HEK293 (cell line): ENCODE results near the gene IGSF9.

Experiments used
- CTCF ChIA-PET: fragments of 350-600 bp; formaldehyde crosslinking; extraction: SDS; loops from one replicate; lab custom pipeline; 2021; ENCODE audit warnings: antibody characterized with exemption; lab: Yijun Ruan, JAX
- POLR2A ChIA-PET: fragments of 300-600 bp; formaldehyde crosslinking; extraction: SDS; loops from one replicate; lab custom pipeline; 2020; ENCODE audit warnings: antibody characterized with exemption, inconsistent platforms; lab: Yijun Ruan, JAX
- H3K27ac ChIP-seq: fragments of 200-500 bp; sonication (Bioruptor generic); 2 replicates; pipeline ENCODE4 v1.5.1; 2014; ENCODE audit warnings: low read depth, low read length, control low read depth, inconsistent platforms; ENCODE audit errors: extremely low read depth
- H3K36me3 ChIP-seq, 2 experiments: fragments of 200-500 bp in 1 of 2; sonication (Bioruptor generic) in 1 of 2; 1 replicate in 1 of 2; 2 replicates in 1 of 2; pipeline ENCODE4 v1.5.1; 2014 to 2017; ENCODE audit warnings: inconsistent platforms in 2 of 2, low read length in 2 of 2; ENCODE audit not compliant: control insufficient read depth in 2 of 2, insufficient read depth in 1 of 2
- H3K4me1 ChIP-seq: fragments of 200-500 bp; sonication (Bioruptor generic); 2 replicates; pipeline ENCODE4 v1.5.1; 2014; ENCODE audit warnings: mild to moderate bottlenecking, low read length, inconsistent platforms; ENCODE audit not compliant: control insufficient read depth, insufficient read depth
- H3K4me3 ChIP-seq: 2 replicates; pipeline ENCODE4 v1.5.1; 2011; ENCODE audit warnings: low read depth, mild to moderate bottlenecking, control low read depth, low read length, moderate library complexity
- H3K9me3 ChIP-seq: fragments of 200-500 bp; sonication (Bioruptor generic); 2 replicates; pipeline ENCODE4 v1.5.1; 2014; ENCODE audit warnings: low read depth, low read length, inconsistent platforms; ENCODE audit not compliant: control insufficient read depth, insufficient read depth
- KLF10 ChIP-seq: fragments of 450-650 bp; IDR thresholded peaks from 2 replicates; pipeline ENCODE4 v1.5.1; 2018; ENCODE audit warnings: missing biosample characterization, mild to moderate bottlenecking, missing genetic modification characterization
- KLF16 ChIP-seq: fragments of 450-650 bp; formaldehyde crosslinking; IDR thresholded peaks from 2 replicates; pipeline ENCODE4 v1.5.1; 2017; ENCODE audit warnings: missing biosample characterization, missing genetic modification characterization
- KLF9 ChIP-seq: fragments of 450-650 bp; formaldehyde crosslinking; IDR thresholded peaks from 2 replicates; pipeline ENCODE4 v1.5.1; 2016; ENCODE audit warnings: missing biosample characterization, missing genetic modification characterization, low read depth
- PRDM1 ChIP-seq: fragments of 450-650 bp; formaldehyde crosslinking; IDR thresholded peaks from 2 replicates; pipeline ENCODE4; 2016; ENCODE audit warnings: missing biosample characterization, missing genetic modification characterization
- ZBTB8A ChIP-seq: fragments of 450-650 bp; formaldehyde crosslinking; IDR thresholded peaks from 2 replicates; pipeline ENCODE4 v1.5.1; 2016; ENCODE audit warnings: missing biosample characterization, missing genetic modification characterization
- ZFP37 ChIP-seq: fragments of 450-650 bp; formaldehyde crosslinking; IDR thresholded peaks from 2 replicates; pipeline ENCODE4 v1.5.1; 2016; ENCODE audit warnings: missing biosample characterization, missing genetic modification characterization
- ZNF10 ChIP-seq: fragments of 450-650 bp; formaldehyde crosslinking; IDR thresholded peaks from 2 replicates; pipeline ENCODE4 v1.5.1; 2017; ENCODE audit warnings: missing biosample characterization, missing genetic modification characterization
- ZNF114 ChIP-seq: fragments of 450-650 bp; formaldehyde crosslinking; IDR thresholded peaks from 2 replicates; pipeline ENCODE4 v1.5.0; 2017; ENCODE audit warnings: missing biosample characterization, missing genetic modification characterization
- ZNF133 ChIP-seq: fragments of 450-650 bp; formaldehyde crosslinking; IDR thresholded peaks from 2 replicates; pipeline ENCODE4 v1.5.1; 2016; ENCODE audit warnings: missing biosample characterization, missing genetic modification characterization
- ZNF138 ChIP-seq: fragments of 450-650 bp; formaldehyde crosslinking; IDR thresholded peaks from 2 replicates; pipeline ENCODE4 v1.5.1; 2016; ENCODE audit warnings: missing biosample characterization, missing genetic modification characterization, borderline replicate concordance
- ZNF140 ChIP-seq: fragments of 450-650 bp; formaldehyde crosslinking; IDR thresholded peaks from 2 replicates; pipeline ENCODE4 v1.5.1; 2016; ENCODE audit warnings: missing biosample characterization, missing genetic modification characterization
- ZNF239 ChIP-seq: fragments of 450-650 bp; formaldehyde crosslinking; IDR thresholded peaks from 2 replicates; pipeline ENCODE4 v1.5.1; 2016; ENCODE audit warnings: missing biosample characterization, missing genetic modification characterization
- ZNF311 ChIP-seq: fragments of 450-650 bp; formaldehyde crosslinking; IDR thresholded peaks from 2 replicates; pipeline ENCODE4 v1.5.1; 2017; ENCODE audit warnings: missing biosample characterization, missing genetic modification characterization, borderline replicate concordance
- ZNF335 ChIP-seq: fragments of 450-650 bp; formaldehyde crosslinking; conservative IDR thresholded peaks from 2 replicates; pipeline ENCODE4 v1.5.1; 2016; ENCODE audit warnings: missing biosample characterization, missing genetic modification characterization
- ZNF341 ChIP-seq: fragments of 450-650 bp; formaldehyde crosslinking; IDR thresholded peaks from 2 replicates; pipeline ENCODE4; 2016; ENCODE audit warnings: low read depth, missing biosample characterization, missing genetic modification characterization
- ZNF513 ChIP-seq: fragments of 450-650 bp; IDR thresholded peaks from 2 replicates; pipeline ENCODE4 v1.5.1; 2018; ENCODE audit warnings: missing biosample characterization, missing genetic modification characterization
- ZNF514 ChIP-seq: fragments of 450-650 bp; formaldehyde crosslinking; IDR thresholded peaks from 2 replicates; pipeline ENCODE4 v1.5.1; 2016; ENCODE audit warnings: missing biosample characterization, missing genetic modification characterization
- ZNF529 ChIP-seq: fragments of 450-650 bp; formaldehyde crosslinking; IDR thresholded peaks from 2 replicates; pipeline ENCODE4 v1.5.1; 2017; ENCODE audit warnings: missing genetic modification characterization, missing biosample characterization; ENCODE audit not compliant: insufficient replicate concordance
- ZNF555 ChIP-seq: fragments of 450-650 bp; formaldehyde crosslinking; conservative IDR thresholded peaks from 2 replicates; pipeline ENCODE4 v1.5.1; 2017; ENCODE audit warnings: missing biosample characterization, mild to moderate bottlenecking, missing genetic modification characterization, inconsistent platforms
- ZNF558 ChIP-seq: fragments of 450-650 bp; formaldehyde crosslinking; IDR thresholded peaks from 2 replicates; pipeline ENCODE4 v1.5.1; 2016; ENCODE audit warnings: missing biosample characterization, missing genetic modification characterization
- ZNF610 ChIP-seq: fragments of 450-650 bp; formaldehyde crosslinking; IDR thresholded peaks from 2 replicates; pipeline ENCODE4 v1.5.1; 2016; ENCODE audit warnings: missing biosample characterization, missing genetic modification characterization, borderline replicate concordance
- ZSCAN23 ChIP-seq: fragments of 450-650 bp; formaldehyde crosslinking; IDR thresholded peaks from 2 replicates; pipeline ENCODE4 v1.5.1; 2016; ENCODE audit warnings: missing biosample characterization, missing genetic modification characterization
- TF ChIP-seq, protein P1 (sequence below): fragments of 450-650 bp; formaldehyde crosslinking; IDR thresholded peaks from 2 replicates; pipeline ENCODE4 v1.5.1; 2016; ENCODE audit warnings: missing biosample characterization, missing genetic modification characterization
- TF ChIP-seq, protein P2 (sequence below): fragments of 450-650 bp; formaldehyde crosslinking; IDR thresholded peaks from 2 replicates; pipeline ENCODE4 v1.5.1; 2016; ENCODE audit warnings: missing biosample characterization, missing genetic modification characterization
- TF ChIP-seq, protein P3 (sequence below): fragments of 450-650 bp; formaldehyde crosslinking; IDR thresholded peaks from 2 replicates; pipeline ENCODE4 v1.5.1; 2017; ENCODE audit warnings: missing biosample characterization, missing genetic modification characterization

The IGSF9 gene

GRCh38 chr1:159986093-159986492 is 40.7 kb upstream of the IGSF9 start (continued):
- TF ChIP-seq ZNF10 (tag by site-specific recombination) = no peak

DNA sequence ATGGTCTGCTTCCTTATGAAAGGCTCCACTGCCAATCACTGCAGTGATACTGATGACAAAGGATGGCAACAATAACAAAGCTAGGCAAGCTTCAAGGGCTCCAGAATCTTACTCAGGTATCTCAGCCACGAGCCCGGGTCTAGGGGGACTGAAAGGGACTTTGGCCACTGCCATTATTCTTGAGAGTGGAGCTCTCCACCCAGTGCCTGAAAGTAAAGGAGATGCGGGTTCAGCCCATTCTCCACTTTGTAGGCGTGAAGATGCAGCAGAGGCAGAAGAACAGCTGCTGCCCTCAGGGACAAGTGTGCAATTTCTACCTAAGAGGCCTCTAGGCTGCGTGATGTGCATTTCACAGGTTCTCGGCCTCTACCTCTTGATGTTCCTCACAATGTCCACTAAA is 40.1 kb upstream of the IGSF9 start:
- Histone ChIP-seq H3K4me1 (no peaks in the 10 kb centered on the region), H3K27ac (no peak overlapping the region), H3K4me3 (no peak overlapping the region), H3K9me3 (no peaks in the 10 kb centered on the region), H3K36me3 (no peaks in the 10 kb centered on the region)
- ChIA-PET POLR2A (no interaction called here), CTCF (interaction anchor here (1.3 to 1.6 kb wide), 2 partner anchors 20 to 21 kb away, joined by 4 to 5 read pairs; no protein-coding TSS in a partner anchor)
- TF ChIP-seq KLF16 (tag by site-specific recombination) (no peak), ZNF555 (tag by site-specific recombination) (no peak), KLF9 (tag by site-specific recombination) (no peak)

- Histone ChIP-seq H3K4me1 (no peaks in the 10 kb centered on the region), H3K9me3 (no peaks in the 10 kb centered on the region), H3K36me3 (no peaks in the 10 kb centered on the region), H3K27ac (no peak overlapping the region), H3K4me3 (no peak overlapping the region)
- TF ChIP-seq KLF10 (tag by site-specific recombination) (no peak), ZNF341 (tag by site-specific recombination) (no peak), ZNF140 (tag by site-specific recombination) (no peak), ZNF529 (tag by site-specific recombination) (no peak), ZNF114 (tag by site-specific recombination) (no peak), ZNF335 (tag by site-specific recombination) (no peak), ZNF239 (tag by site-specific recombination) (no peak), ZNF558 (tag by site-specific recombination) (no peak), ZNF610 (tag by site-specific recombination) (no peak)
- TF ChIP-seq, protein P1, sequence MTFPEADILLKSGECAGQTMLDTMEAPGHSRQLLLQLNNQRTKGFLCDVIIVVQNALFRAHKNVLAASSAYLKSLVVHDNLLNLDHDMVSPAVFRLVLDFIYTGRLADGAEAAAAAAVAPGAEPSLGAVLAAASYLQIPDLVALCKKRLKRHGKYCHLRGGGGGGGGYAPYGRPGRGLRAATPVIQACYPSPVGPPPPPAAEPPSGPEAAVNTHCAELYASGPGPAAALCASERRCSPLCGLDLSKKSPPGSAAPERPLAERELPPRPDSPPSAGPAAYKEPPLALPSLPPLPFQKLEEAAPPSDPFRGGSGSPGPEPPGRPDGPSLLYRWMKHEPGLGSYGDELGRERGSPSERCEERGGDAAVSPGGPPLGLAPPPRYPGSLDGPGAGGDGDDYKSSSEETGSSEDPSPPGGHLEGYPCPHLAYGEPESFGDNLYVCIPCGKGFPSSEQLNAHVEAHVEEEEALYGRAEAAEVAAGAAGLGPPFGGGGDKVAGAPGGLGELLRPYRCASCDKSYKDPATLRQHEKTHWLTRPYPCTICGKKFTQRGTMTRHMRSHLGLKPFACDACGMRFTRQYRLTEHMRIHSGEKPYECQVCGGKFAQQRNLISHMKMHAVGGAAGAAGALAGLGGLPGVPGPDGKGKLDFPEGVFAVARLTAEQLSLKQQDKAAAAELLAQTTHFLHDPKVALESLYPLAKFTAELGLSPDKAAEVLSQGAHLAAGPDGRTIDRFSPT (tag by site-specific recombination) = no peak
- POLR2A ChIA-PET = no interaction called here
- CTCF ChIA-PET = interaction anchor here (0.6 to 1.0 kb wide), 3 partner anchors 13 to 226 kb away, joined by 3 to 4 read pairs (median 3); no protein-coding TSS in a partner anchor
These were observed 38.3 kb upstream of the IGSF9 start for GRCh38 chr1:159983681-159984080.

DNA sequence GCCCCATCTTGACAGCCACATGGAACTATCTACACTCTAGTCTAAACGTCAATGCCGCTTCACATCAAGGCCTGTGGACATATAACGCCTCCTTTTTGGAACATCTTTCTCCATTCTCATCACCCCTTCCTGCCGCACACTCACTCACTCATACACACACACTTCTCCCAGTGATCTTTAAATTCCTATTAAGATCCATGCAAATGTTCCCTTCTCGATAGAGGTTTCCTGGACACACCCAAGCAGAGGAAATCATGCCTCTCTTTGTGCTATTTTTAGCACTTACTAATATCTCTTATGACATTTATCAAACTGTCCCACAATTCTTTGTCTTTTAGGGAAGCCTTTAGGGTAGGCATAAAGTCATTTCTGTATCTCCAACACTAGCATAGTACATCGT is 36.9 kb upstream of the IGSF9 start:
- Histone ChIP-seq H3K9me3 (no peaks in the 10 kb centered on the region), H3K27ac (no peak overlapping the region), H3K36me3 (no peaks in the 10 kb centered on the region), H3K4me3 (no peak overlapping the region), H3K4me1 (no peaks in the 10 kb centered on the region)
- ChIA-PET POLR2A (no interaction called here), CTCF (interaction anchor here (0.9 kb wide), 1 partner anchor 21 kb away, joined by 4 read pairs; no protein-coding TSS in a partner anchor)
- no peak for TF ChIP-seq ZNF138
- TF ChIP-seq ZFP37 (tag by site-specific recombination) = no peak
- no peak for TF ChIP-seq PRDM1
- TF ChIP-seq, protein P2, sequence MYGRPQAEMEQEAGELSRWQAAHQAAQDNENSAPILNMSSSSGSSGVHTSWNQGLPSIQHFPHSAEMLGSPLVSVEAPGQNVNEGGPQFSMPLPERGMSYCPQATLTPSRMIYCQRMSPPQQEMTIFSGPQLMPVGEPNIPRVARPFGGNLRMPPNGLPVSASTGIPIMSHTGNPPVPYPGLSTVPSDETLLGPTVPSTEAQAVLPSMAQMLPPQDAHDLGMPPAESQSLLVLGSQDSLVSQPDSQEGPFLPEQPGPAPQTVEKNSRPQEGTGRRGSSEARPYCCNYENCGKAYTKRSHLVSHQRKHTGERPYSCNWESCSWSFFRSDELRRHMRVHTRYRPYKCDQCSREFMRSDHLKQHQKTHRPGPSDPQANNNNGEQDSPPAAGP (tag by site-specific recombination) = no peak
- TF ChIP-seq ZNF114 (tag by site-specific recombination) = no peak
- TF ChIP-seq ZNF133 (tag by site-specific recombination) = no peak
- no peak for TF ChIP-seq ZNF514 (tag by site-specific recombination)
- TF ChIP-seq, protein P3, sequence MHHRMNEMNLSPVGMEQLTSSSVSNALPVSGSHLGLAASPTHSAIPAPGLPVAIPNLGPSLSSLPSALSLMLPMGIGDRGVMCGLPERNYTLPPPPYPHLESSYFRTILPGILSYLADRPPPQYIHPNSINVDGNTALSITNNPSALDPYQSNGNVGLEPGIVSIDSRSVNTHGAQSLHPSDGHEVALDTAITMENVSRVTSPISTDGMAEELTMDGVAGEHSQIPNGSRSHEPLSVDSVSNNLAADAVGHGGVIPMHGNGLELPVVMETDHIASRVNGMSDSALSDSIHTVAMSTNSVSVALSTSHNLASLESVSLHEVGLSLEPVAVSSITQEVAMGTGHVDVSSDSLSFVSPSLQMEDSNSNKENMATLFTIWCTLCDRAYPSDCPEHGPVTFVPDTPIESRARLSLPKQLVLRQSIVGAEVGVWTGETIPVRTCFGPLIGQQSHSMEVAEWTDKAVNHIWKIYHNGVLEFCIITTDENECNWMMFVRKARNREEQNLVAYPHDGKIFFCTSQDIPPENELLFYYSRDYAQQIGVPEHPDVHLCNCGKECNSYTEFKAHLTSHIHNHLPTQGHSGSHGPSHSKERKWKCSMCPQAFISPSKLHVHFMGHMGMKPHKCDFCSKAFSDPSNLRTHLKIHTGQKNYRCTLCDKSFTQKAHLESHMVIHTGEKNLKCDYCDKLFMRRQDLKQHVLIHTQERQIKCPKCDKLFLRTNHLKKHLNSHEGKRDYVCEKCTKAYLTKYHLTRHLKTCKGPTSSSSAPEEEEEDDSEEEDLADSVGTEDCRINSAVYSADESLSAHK = no peak
- no peak for TF ChIP-seq ZNF311
- no peak for TF ChIP-seq ZNF513 (tag by site-specific recombination)
- TF ChIP-seq ZSCAN23 (tag by site-specific recombination) = no peak
- no peak for TF ChIP-seq ZBTB8A (tag by site-specific recombination)
